ENCODE data around the gene PPEF1.
"Not testable (repeated sequence)": the region's sequence is repeated elsewhere in the genome, so short reads cannot be mapped to it uniquely, and the experiment has no call there.

PPEF1 gene

GRCh38 chrX:18793601-18794089 is 86.2 kb downstream of the PPEF1 start:
- in situ Hi-C loops (cut with MboI; ENCODE audit: low sequenced_read_pairs) = no loop called here

- in situ Hi-C loops (cut with MboI; ENCODE audit: low sequenced_read_pairs) = no loop called here
Measured at GRCh38 chrX:18797141-18797540, 89.7 kb downstream of the PPEF1 start.

GRCh38 chrX:18799911-18800310 is 92.5 kb downstream of the PPEF1 start:
- in situ Hi-C loops (cut with MboI; ENCODE audit: low sequenced_read_pairs) = no loop called here

GRCh38 chrX:18809641-18810040 is 102.2 kb downstream of the PPEF1 start:
- in situ Hi-C loops (cut with MboI; ENCODE audit: low sequenced_read_pairs) = no loop called here

GRCh38 chrX:18810416-18810815 is 103.0 kb downstream of the PPEF1 start:
- in situ Hi-C loops (cut with MboI; ENCODE audit: low sequenced_read_pairs) = no loop called here

GRCh38 chrX:18825375-18825774 is 117.9 kb downstream of the PPEF1 start:
- in situ Hi-C loops (cut with MboI; ENCODE audit: low sequenced_read_pairs) = no loop called here

GRCh38 chrX:18828832-18829404 is 121.5 kb downstream of the PPEF1 start:
- in situ Hi-C loops (cut with MboI; ENCODE audit: low sequenced_read_pairs) = no loop called here

- in situ Hi-C loops (cut with MboI; ENCODE audit: low sequenced_read_pairs) = no loop called here
Measured at GRCh38 chrX:18833071-18833731, 125.8 kb downstream of the PPEF1 start.

GRCh38 chrX:18847901-18848300 is 140.5 kb downstream of the PPEF1 start:
- in situ Hi-C loops (cut with MboI; ENCODE audit: low sequenced_read_pairs) = not testable (repeated sequence)

GRCh38 chrX:18855919-18856644 is 148.6 kb downstream of the PPEF1 start:
- in situ Hi-C loops (cut with MboI; ENCODE audit: low sequenced_read_pairs) = no loop called here

GRCh38 chrX:18856645-18856997 is 149.2 kb downstream of the PPEF1 start:
- in situ Hi-C loops (cut with MboI; ENCODE audit: low sequenced_read_pairs) = no loop called here

- in situ Hi-C loops (cut with MboI; ENCODE audit: low sequenced_read_pairs) = no loop called here
Measured at GRCh38 chrX:18861511-18861910, 154.1 kb downstream of the PPEF1 start.

- in situ Hi-C loops (cut with MboI; ENCODE audit: low sequenced_read_pairs) = no loop called here
Measured at GRCh38 chrX:18864390-18864920, 157.0 kb downstream of the PPEF1 start.

GRCh38 chrX:18871161-18871890 is 163.9 kb downstream of the PPEF1 start:
- in situ Hi-C loops (cut with MboI; ENCODE audit: low sequenced_read_pairs) = no loop called here

- in situ Hi-C loops (cut with MboI; ENCODE audit: low sequenced_read_pairs) = no loop called here
Measured at GRCh38 chrX:18871970-18872369, 164.5 kb downstream of the PPEF1 start.

- in situ Hi-C loops (cut with MboI; ENCODE audit: low sequenced_read_pairs) = no loop called here
Measured at GRCh38 chrX:18872621-18873020, 165.2 kb downstream of the PPEF1 start.

- in situ Hi-C loops (cut with MboI; ENCODE audit: low sequenced_read_pairs) = no loop called here
Measured at GRCh38 chrX:18873189-18873791, 165.8 kb downstream of the PPEF1 start.

- in situ Hi-C loops (cut with MboI; ENCODE audit: low sequenced_read_pairs) = no loop called here
Measured at GRCh38 chrX:18873836-18874235, 166.4 kb downstream of the PPEF1 start.

GRCh38 chrX:18874560-18875255 is 167.3 kb downstream of the PPEF1 start:
- in situ Hi-C loops (cut with MboI; ENCODE audit: low sequenced_read_pairs) = loop anchor here (25.0 kb wide), 1 partner anchor 487 kb away; no protein-coding TSS in a partner anchor

GRCh38 chrX:18875256-18875878 is 167.9 kb downstream of the PPEF1 start:
- in situ Hi-C loops (cut with MboI; ENCODE audit: low sequenced_read_pairs) = loop anchor here (25.0 kb wide), 1 partner anchor 488 kb away; no protein-coding TSS in a partner anchor

All from HL-60/S4 treated with phorbol 12-myristate 13-acetate at 8.2 ng/mL for 4 days and 3 days (cell line).